Measurements from ENCODE around the gene ECHDC3.

DNA sequence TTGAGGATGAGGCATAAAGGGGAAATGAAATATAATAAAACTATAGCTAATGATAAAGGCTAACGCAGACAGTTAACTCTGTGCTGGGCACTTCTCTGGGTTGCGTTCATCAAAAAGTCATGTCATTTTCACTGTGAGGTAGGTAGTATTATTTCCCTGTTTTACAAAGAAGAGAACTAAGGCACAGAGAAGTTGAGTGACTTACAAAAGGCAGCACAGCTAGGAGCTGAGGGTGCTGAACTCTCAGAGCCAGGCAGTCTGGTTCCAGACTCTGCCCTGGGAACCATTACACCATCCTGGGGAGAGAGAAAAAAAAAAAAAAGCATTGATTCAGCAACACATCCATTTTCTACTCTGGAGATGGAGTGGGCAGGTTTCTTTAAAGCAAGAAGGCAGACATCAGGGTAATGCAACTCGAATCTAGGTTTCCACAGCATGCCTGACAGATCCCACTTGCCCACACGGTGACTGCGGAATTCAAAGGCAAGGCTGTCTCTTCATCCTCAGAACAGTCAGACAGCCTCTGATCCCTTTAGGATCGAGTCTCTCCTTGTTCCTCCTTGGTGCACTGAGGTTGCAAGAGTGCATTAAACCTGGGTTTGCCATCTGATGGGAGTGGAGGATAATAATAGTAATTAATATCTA is 40.6 kb upstream of the ECHDC3 start:
- TF ChIP-seq, protein P1, sequence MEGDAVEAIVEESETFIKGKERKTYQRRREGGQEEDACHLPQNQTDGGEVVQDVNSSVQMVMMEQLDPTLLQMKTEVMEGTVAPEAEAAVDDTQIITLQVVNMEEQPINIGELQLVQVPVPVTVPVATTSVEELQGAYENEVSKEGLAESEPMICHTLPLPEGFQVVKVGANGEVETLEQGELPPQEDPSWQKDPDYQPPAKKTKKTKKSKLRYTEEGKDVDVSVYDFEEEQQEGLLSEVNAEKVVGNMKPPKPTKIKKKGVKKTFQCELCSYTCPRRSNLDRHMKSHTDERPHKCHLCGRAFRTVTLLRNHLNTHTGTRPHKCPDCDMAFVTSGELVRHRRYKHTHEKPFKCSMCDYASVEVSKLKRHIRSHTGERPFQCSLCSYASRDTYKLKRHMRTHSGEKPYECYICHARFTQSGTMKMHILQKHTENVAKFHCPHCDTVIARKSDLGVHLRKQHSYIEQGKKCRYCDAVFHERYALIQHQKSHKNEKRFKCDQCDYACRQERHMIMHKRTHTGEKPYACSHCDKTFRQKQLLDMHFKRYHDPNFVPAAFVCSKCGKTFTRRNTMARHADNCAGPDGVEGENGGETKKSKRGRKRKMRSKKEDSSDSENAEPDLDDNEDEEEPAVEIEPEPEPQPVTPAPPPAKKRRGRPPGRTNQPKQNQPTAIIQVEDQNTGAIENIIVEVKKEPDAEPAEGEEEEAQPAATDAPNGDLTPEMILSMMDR (IDR thresholded peaks at IDR 0.05) = no peak
- TF ChIP-seq POLR2A (IDR thresholded peaks at IDR 0.05) (no peak), POLR2AphosphoS5 (IDR thresholded peaks at IDR 0.05) (no peak), EP300 (IDR thresholded peaks at IDR 0.05) (no peak)
